ENCODE data around the gene GAS2L3.
"Not testable (repeated sequence)": the region's sequence is repeated elsewhere in the genome, so short reads cannot be mapped to it uniquely, and the experiment has no call there.

Gene GAS2L3

DNA sequence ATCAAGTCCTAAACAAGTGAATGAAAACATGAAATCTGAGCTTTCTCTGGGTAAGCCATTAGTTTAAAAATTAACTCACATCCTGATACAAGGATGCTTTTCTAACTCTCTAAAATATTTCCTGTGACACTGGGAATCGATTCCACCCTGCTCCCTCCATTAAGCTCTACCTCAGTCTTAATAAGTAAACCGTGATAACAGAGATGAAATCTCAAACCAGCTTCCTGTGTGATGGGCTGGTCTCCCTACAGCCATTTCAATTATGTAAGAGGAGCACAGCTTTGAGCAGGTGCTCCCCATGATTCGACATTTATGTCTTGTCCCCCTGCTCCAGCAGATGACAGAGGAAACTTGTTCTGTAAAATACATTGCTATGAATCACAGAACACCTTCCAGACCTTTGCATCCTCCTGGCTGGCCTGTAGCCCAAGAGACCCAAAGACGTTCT, 59.0 kb downstream of the GAS2L3 start:
- no peak overlapping the region for H3K4me3 ChIP-seq (replicated peaks; ENCODE audit: low read depth, low read length)
- TF ChIP-seq, protein P1, sequence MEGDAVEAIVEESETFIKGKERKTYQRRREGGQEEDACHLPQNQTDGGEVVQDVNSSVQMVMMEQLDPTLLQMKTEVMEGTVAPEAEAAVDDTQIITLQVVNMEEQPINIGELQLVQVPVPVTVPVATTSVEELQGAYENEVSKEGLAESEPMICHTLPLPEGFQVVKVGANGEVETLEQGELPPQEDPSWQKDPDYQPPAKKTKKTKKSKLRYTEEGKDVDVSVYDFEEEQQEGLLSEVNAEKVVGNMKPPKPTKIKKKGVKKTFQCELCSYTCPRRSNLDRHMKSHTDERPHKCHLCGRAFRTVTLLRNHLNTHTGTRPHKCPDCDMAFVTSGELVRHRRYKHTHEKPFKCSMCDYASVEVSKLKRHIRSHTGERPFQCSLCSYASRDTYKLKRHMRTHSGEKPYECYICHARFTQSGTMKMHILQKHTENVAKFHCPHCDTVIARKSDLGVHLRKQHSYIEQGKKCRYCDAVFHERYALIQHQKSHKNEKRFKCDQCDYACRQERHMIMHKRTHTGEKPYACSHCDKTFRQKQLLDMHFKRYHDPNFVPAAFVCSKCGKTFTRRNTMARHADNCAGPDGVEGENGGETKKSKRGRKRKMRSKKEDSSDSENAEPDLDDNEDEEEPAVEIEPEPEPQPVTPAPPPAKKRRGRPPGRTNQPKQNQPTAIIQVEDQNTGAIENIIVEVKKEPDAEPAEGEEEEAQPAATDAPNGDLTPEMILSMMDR (IDR thresholded peaks at IDR 0.05; ENCODE audit: low read length, missing control alignments) = no peak
- no peak for DNase-seq (ENCODE audit: low read depth)

DNA sequence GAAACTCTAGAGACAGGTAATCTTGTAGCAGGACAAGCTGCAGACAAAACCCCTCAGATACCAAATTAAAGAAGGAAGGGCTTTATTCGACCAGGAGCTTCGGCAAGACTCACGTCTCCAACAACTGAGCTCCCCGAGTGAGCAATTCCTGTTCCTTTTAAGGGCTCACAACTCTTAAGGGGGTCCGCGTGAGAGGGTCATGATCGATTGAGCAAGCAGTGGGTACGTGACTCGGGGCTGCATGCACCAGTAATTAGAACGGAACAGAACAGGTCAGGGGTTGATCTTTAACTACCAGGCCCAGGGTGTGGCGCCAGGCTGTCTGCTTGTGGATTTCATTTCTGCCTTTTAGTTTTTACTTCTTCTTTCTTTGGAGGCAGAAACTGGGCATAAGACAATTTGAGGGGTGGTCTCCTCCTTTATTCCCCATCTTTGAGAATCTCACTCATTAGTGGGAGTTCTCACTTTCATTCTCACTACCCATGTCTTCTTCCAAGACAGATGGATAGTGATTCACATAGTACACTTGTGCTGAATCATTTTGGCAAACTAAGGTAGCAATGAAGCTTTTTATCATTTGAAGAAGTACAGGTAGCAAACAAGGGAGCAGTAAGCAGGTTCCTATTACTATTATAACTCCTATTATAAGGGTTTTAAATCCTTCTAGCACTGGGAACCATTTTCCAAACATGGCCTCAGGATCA, 59.8 kb downstream of the GAS2L3 start:
- H3K4me3 ChIP-seq (replicated peaks; ENCODE audit: low read depth, low read length); DNase-seq (ENCODE audit: low read depth): not testable (repeated sequence)

DNA sequence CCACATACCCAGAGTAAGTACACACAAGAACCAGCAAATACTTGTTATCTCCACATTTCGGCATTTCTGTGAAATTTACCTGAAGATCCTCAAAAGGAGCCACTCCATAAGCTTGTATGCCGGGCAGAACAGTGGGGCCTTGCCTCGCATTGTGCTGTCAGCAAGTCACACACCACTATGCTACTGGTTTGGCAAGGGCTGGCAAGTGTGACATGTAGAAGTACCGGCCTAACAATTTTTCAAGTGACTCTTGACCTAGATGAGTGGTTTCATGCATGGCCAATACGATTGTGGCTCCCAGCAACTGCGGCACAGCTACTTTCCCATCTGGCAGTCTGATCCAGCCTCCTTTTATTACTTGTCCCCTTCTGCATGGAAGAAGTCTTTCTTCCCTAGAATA, 69.8 kb downstream of the GAS2L3 start:
- TF ChIP-seq, protein P1 (IDR thresholded peaks at IDR 0.05; ENCODE audit: low read length, missing control alignments) = no peak
- DNase-seq (ENCODE audit: low read depth) = no peak
- no peak overlapping the region for H3K4me3 ChIP-seq (replicated peaks; ENCODE audit: low read depth, low read length)

DNA sequence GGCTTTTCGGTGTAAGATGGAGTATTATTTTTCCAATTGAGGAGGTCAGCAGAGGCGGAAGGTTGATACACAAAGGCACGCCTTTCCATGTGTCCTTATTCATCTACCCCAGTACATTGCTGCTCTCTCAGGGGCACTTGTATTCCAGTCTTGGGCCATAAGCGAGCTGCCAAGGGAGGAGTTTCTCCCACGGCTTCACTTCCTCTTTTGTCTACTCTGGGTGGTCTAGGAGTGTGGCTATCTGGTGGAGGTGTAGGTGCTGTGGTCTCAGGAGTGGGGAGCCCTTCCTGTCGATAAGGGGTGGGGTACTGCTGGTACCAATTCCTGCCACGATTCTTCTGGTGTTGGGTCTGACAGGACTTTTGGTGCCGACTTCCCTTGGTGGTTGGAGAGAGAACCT, 73.4 kb downstream of the GAS2L3 start:
- TF ChIP-seq, protein P1 (IDR thresholded peaks at IDR 0.05; ENCODE audit: low read length, missing control alignments) = no peak
- no peak for DNase-seq (ENCODE audit: low read depth)

DNA sequence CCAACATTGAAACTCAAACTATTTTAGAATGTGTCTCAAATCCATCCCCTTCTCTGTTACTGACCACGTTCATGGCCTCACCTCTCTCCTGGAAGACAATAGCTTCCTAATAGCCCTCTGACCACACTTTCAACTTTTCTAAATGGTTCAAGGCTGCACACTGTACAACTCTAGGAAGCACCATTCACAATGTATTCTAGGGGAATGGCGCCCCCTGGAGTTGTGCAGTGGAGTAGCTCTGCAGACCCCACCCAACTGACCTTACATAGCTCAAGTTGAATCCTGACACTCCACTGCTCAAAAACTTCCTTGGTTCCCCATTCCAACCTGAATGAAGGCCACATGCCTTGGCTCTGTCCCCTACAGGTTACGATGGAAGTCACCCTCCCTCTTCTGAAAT, 77.6 kb downstream of the GAS2L3 start:
- H3K4me3 ChIP-seq (replicated peaks; ENCODE audit: low read depth, low read length) = no peak overlapping the region
- no peak for DNase-seq (ENCODE audit: low read depth)
- TF ChIP-seq, protein P1 (IDR thresholded peaks at IDR 0.05; ENCODE audit: low read length, missing control alignments) = peak; percentile 17

More for the DNA sequence above, 73.4 kb downstream of the GAS2L3 start:
- no peak overlapping the region for H3K4me3 ChIP-seq (replicated peaks; ENCODE audit: low read depth, low read length)

DNA sequence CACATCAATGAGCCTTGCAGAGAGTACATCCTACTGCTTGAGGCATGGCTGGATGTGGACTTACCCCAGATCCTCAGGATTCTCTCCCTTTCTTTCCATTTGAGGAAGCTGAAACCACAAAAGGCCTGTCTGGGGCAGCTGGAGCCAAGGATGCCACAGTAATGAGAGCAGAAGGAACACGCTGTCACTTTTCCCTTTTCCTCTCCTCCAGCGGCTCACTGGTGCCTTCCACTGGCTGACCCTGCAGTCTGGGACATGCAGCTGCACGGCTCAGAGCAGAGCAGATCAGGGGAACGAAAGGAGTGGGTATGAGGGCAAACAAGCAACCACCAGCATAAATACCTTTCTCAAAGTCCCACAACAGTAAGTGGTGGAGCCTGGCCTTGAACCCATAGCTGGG, 78.2 kb downstream of the GAS2L3 start:
- TF ChIP-seq, protein P1 (IDR thresholded peaks at IDR 0.05; ENCODE audit: low read length, missing control alignments) = no peak
- no peak for DNase-seq (ENCODE audit: low read depth)
- H3K4me3 ChIP-seq (replicated peaks; ENCODE audit: low read depth, low read length) = no peak overlapping the region

DNA sequence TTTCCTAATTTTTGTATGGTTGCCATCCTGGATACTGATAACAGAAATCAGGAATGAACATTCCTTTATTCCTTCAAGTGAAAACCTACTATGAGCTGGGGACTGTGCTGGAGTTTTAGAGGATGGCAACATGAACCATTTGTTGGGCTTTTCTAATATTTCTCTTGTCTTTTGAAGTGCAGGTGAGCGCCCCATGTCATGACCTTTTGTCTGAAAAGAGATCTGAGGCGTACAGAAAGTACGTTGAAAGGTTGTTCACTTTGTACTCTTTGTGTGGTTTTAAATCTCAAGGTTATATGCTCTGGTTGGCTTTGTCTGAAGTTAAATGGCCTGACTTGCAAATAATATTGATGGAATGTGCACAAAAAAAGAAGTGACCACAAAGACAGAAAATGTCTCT, 79.0 kb downstream of the GAS2L3 start:
- no peak for DNase-seq (ENCODE audit: low read depth)
- TF ChIP-seq, protein P1 (IDR thresholded peaks at IDR 0.05; ENCODE audit: low read length, missing control alignments) = no peak
- H3K4me3 ChIP-seq (replicated peaks; ENCODE audit: low read depth, low read length) = no peak overlapping the region

Measured in fibroblast of pulmonary artery (primary cell).